Endothelial cell of umbilical vein (primary cell): ENCODE results near the gene CROT. TPM values are rescaled to one million over a fixed set of nuclear protein-coding genes. Genes with fewer than 3 reads are reported as not detected.

Source experiments
- BruUV-seq: library from RNA; stranded (reverse); fragments of 400-500 nt; replicated peaks from 2 replicates; lab custom pipeline; 2021; lab: Mats Ljungman, UMichigan
- CTCF ChIA-PET: fragments of 300-600, 350-600 bp; sonication (Branson Sonifier 250); formaldehyde crosslinking; loops from one replicate; lab custom pipeline; 2021; ENCODE audit warnings: antibody characterized with exemption, inconsistent platforms; lab: Charles Lee
- POLR2A ChIA-PET: fragments of 300-600, 350-600 bp; sonication (Branson Sonifier 250); formaldehyde crosslinking; loops from one replicate; lab custom pipeline; 2021; ENCODE audit warnings: antibody characterized with exemption, inconsistent platforms; lab: Charles Lee
- DNase-seq: peaks from one replicate; pipeline ENCODE4 v3.0.0-alpha.2; 2011; ENCODE audit warnings: low read depth, low spot score
- FAIRE-seq: peaks from 2 replicates; lab custom pipeline; 2011; peaks lifted over from hg19 to GRCh38; lab: Jason Lieb, UNC
- H2AFZ ChIP-seq: 2 replicates; pipeline ENCODE4 v1.6.0; 2012; ENCODE audit warnings: low read depth, low read length, control low read depth, inconsistent platforms
- H3K27ac ChIP-seq: 2 replicates; pipeline ENCODE4 v1.5.1; 2011; ENCODE audit warnings: low read depth, mild to moderate bottlenecking, control low read depth, low read length, moderate library complexity; ENCODE audit not compliant: insufficient read depth
- H3K27me3 ChIP-seq, 2 experiments: 2 replicates each; pipeline versions ENCODE4 v1.6.0 to v1.6.1; 2011; ENCODE audit warnings: low read length in 2 of 2, mixed read lengths in 1 of 2; ENCODE audit not compliant: control insufficient read depth in 2 of 2, insufficient read depth in 2 of 2
- H3K36me3 ChIP-seq, 2 experiments: 2 replicates in 1 of 2; 3 replicates in 1 of 2; pipeline ENCODE4 v1.5.1; 2011; ENCODE audit warnings: low read length in 2 of 2, mild to moderate bottlenecking in 1 of 2, moderate library complexity in 1 of 2; ENCODE audit not compliant: control insufficient read depth in 2 of 2, insufficient read depth in 2 of 2; ENCODE audit errors: extremely low read depth in 1 of 2
- H3K4me1 ChIP-seq: 3 replicates; pipeline ENCODE4 v1.5.1; 2011; ENCODE audit warnings: mild to moderate bottlenecking, low read length; ENCODE audit not compliant: control insufficient read depth, insufficient read depth; ENCODE audit errors: extremely low read depth
- H3K4me2 ChIP-seq: 2 replicates; pipeline ENCODE4 v1.6.1; 2011; ENCODE audit warnings: low read length, control low read depth, mixed read lengths; ENCODE audit not compliant: insufficient read depth
- H3K4me3 ChIP-seq, 3 experiments: fragments of 200-600 bp in 1 of 3; sonication (generic), shearing (Covaris generic) in 1 of 3; replicated peaks in 1 of 3; 2 replicates each; pipeline ENCODE4 v1.5.1; 2011 to 2016; ENCODE audit warnings: control low read depth in 3 of 3, low read length in 3 of 3, mild to moderate bottlenecking in 2 of 3, inconsistent platforms in 1 of 3, low read depth in 1 of 3, moderate library complexity in 1 of 3; ENCODE audit not compliant: insufficient read depth in 1 of 3
- H3K79me2 ChIP-seq: 2 replicates; pipeline ENCODE4 v1.6.0; 2012; ENCODE audit warnings: low read length, inconsistent platforms; ENCODE audit not compliant: control insufficient read depth, insufficient read depth
- H3K9ac ChIP-seq: replicated peaks from 2 replicates; pipeline ENCODE3; 2011; ENCODE audit warnings: low read length, control low read depth; ENCODE audit not compliant: insufficient read depth; ENCODE audit errors: extremely low read depth
- H3K9me1 ChIP-seq: replicated peaks from 3 replicates; pipeline ENCODE4 v1.6.0; 2011; ENCODE audit warnings: mild to moderate bottlenecking, low read length; ENCODE audit not compliant: control insufficient read depth, insufficient read depth; ENCODE audit errors: extremely low read depth
- H3K9me3 ChIP-seq: replicated peaks from 2 replicates; pipeline ENCODE4 v1.5.1; 2012; ENCODE audit warnings: low read length, inconsistent platforms; ENCODE audit not compliant: control insufficient read depth, insufficient read depth
- H4K20me1 ChIP-seq: replicated peaks from 2 replicates; pipeline ENCODE3; 2011; ENCODE audit warnings: mild to moderate bottlenecking, low read length; ENCODE audit not compliant: control insufficient read depth, insufficient read depth; ENCODE audit errors: extremely low read depth
- EZH2 ChIP-seq: IDR thresholded peaks from 2 replicates; pipeline ENCODE4 v1.6.1; 2012; ENCODE audit warnings: borderline replicate concordance, low read depth, mild to moderate bottlenecking, moderate library complexity, low read length, inconsistent platforms; ENCODE audit not compliant: severe bottlenecking
- FOS ChIP-seq: IDR thresholded peaks from 2 replicates; pipeline ENCODE4 v1.6.1; 2011; ENCODE audit warnings: mild to moderate bottlenecking, low read length, moderate library complexity, borderline replicate concordance; ENCODE audit not compliant: insufficient read depth
- GATA2 ChIP-seq: IDR thresholded peaks from 2 replicates; pipeline ENCODE4 v1.7.0; 2011; ENCODE audit warnings: low read depth, mild to moderate bottlenecking, moderate library complexity, mixed read lengths, low read length; ENCODE audit not compliant: insufficient read length, insufficient read depth
- JUN ChIP-seq: IDR thresholded peaks from 2 replicates; pipeline ENCODE4 v1.6.1; 2011; ENCODE audit warnings: borderline replicate concordance, low read depth; ENCODE audit not compliant: insufficient read length, insufficient read depth
- MYC ChIP-seq: IDR thresholded peaks from one replicate; pipeline ENCODE4 v1.6.1; 2011; ENCODE audit warnings: mild to moderate bottlenecking, low read depth, low read length
- POLR2A ChIP-seq: IDR thresholded peaks from 2 replicates; pipeline ENCODE4 v1.6.1; 2012; ENCODE audit warnings: low read depth, mild to moderate bottlenecking, control low read depth, low read length
- POLR2AphosphoS5 ChIP-seq: IDR thresholded peaks from 2 replicates; pipeline ENCODE4 v1.6.1; 2012; ENCODE audit warnings: low read depth, mild to moderate bottlenecking, control low read depth, low read length, moderate library complexity; ENCODE audit not compliant: insufficient read depth
- dilution Hi-C: fragments of 300-500 bp; cut with MboI; formaldehyde crosslinking; loops from one replicate; pipeline ENCODE4 v1.15.0; 2019; ENCODE audit warnings: low sequenced_read_pairs; ENCODE audit not compliant: extremely low pct_ligation_motif_present
- intact Hi-C: fragments of 100-400 bp; cut with micrococcal nuclease; formaldehyde crosslinking; loops from one replicate; pipeline ENCODE4 v1.10.0; 2022
- polyA plus RNA-seq, 4 experiments: library from polyadenylated mRNA; depleted of rRNA in 3 of 4; stranded (reverse) in 3 of 4; unstranded in 1 of 4; fragments of >200 nt; gene quantifications; 2 replicates each; pipeline versions ENCODE4 v1.2.1 to v1.2.3, GENCODE V29; 2011 to 2012; ENCODE audit warnings: missing spikeins in 1 of 4
- total RNA-seq: library from RNA; stranded (reverse); gene quantifications from 2 replicates; pipeline ENCODE4 v1.2.3, GENCODE V29; 2021
- TF ChIP-seq, protein P1 (sequence below), 2 donors: IDR thresholded peaks; 1 replicate in 1 of 2; 2 replicates in 1 of 2; pipeline ENCODE4 v1.5.1; 2011; ENCODE audit warnings: low read length in 2 of 2, mild to moderate bottlenecking in 2 of 2, moderate library complexity in 2 of 2, control low read depth in 1 of 2, inconsistent platforms in 1 of 2, low read depth in 1 of 2; ENCODE audit not compliant: insufficient read depth in 1 of 2; ENCODE audit errors: extremely low read depth in 1 of 2
- TF ChIP-seq, protein P2 (sequence below): IDR thresholded peaks from 2 replicates; pipeline ENCODE4 v1.6.1; 2011; ENCODE audit not compliant: insufficient read depth, insufficient read length

CROT gene
- total and polyA plus RNA-seq, 2 donors (not counting 3 experiments of a cell fraction or from before 2014, with no cell fraction given), result 3.3 to 6.6 TPM

DNA sequence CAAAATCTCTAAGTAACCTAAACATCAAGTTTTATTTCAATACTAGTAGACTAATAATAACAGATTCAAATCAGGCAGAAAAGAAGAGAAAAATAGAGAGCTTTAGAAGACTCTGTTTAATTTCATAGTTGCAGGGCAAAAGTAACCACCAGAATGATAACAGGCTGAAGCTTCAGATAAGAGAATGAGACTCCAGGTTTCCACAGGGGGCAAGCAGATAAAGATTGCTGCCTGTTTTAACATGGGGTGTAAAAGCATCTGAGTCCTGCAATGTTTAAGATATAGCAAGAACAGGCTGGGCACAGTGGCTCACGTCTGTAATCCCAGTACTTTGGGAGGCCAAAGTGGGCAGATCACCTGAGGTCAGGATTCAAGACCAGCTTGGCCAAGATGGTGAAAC lies 11.0 kb downstream of the CROT start:
- H4K20me1 ChIP-seq, result no peaks in the 10 kb centered on the region
- no peaks in the 10 kb centered on the region for H3K4me1 ChIP-seq
- BruUV-seq, result no TSS peak
- H3K9me3 ChIP-seq, result no peaks in the 10 kb centered on the region
- H3K27ac ChIP-seq, result no peak overlapping the region
- H2AFZ ChIP-seq, result no peak overlapping the region
- CTCF ChIA-PET, result interaction anchor here (1.2 kb wide), 1 partner anchor 29 kb away, joined by 3 read pairs; no protein-coding TSS in a partner anchor
- FAIRE-seq (no peak), DNase-seq (no peak)
- H3K36me3 ChIP-seq, result peaks cover 0 to 2% of the 10 kb centered on the region in 2 experiments
- H3K27me3 ChIP-seq, result no peaks in the 10 kb centered on the region
- no peaks in the 10 kb centered on the region for H3K79me2 ChIP-seq
- no peak overlapping the region for H3K4me3 ChIP-seq
- no peak overlapping the region for H3K4me2 ChIP-seq
- TF ChIP-seq GATA2 (no peak), FOS (no peak), EZH2 (no peak), MYC (no peak), JUN (no peak), POLR2AphosphoS5 (no peak), POLR2A (no peak)
- TF ChIP-seq, protein P1, sequence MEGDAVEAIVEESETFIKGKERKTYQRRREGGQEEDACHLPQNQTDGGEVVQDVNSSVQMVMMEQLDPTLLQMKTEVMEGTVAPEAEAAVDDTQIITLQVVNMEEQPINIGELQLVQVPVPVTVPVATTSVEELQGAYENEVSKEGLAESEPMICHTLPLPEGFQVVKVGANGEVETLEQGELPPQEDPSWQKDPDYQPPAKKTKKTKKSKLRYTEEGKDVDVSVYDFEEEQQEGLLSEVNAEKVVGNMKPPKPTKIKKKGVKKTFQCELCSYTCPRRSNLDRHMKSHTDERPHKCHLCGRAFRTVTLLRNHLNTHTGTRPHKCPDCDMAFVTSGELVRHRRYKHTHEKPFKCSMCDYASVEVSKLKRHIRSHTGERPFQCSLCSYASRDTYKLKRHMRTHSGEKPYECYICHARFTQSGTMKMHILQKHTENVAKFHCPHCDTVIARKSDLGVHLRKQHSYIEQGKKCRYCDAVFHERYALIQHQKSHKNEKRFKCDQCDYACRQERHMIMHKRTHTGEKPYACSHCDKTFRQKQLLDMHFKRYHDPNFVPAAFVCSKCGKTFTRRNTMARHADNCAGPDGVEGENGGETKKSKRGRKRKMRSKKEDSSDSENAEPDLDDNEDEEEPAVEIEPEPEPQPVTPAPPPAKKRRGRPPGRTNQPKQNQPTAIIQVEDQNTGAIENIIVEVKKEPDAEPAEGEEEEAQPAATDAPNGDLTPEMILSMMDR (IDR thresholded peaks at IDR 0.05; ENCODE audit: extremely low read depth in 1 of 2, insufficient read depth in 1 of 2, low read depth in 1 of 2, low read length in 2 of 2), result no peak
- TF ChIP-seq, protein P2, sequence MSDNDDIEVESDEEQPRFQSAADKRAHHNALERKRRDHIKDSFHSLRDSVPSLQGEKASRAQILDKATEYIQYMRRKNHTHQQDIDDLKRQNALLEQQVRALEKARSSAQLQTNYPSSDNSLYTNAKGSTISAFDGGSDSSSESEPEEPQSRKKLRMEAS, result no peak
- H3K9ac ChIP-seq, result no peak overlapping the region
- intact Hi-C loops (no loop called here), dilution Hi-C loops (no loop called here)
- POLR2A ChIA-PET, result no interaction called here
- H3K9me1 ChIP-seq, result no peaks in the 10 kb centered on the region
